ENCODE data around the gene PDCD2L. TPM values are rescaled to one million over a fixed set of nuclear protein-coding genes. Genes with fewer than 3 reads are reported as not detected.

Gene PDCD2L
- total and polyA plus RNA-seq, 10 of the 15 experiments (the other 5 are each of a cell fraction or from before 2014, with no cell fraction given), result 7.2 to 41.3 (median 26.9) TPM

DNA sequence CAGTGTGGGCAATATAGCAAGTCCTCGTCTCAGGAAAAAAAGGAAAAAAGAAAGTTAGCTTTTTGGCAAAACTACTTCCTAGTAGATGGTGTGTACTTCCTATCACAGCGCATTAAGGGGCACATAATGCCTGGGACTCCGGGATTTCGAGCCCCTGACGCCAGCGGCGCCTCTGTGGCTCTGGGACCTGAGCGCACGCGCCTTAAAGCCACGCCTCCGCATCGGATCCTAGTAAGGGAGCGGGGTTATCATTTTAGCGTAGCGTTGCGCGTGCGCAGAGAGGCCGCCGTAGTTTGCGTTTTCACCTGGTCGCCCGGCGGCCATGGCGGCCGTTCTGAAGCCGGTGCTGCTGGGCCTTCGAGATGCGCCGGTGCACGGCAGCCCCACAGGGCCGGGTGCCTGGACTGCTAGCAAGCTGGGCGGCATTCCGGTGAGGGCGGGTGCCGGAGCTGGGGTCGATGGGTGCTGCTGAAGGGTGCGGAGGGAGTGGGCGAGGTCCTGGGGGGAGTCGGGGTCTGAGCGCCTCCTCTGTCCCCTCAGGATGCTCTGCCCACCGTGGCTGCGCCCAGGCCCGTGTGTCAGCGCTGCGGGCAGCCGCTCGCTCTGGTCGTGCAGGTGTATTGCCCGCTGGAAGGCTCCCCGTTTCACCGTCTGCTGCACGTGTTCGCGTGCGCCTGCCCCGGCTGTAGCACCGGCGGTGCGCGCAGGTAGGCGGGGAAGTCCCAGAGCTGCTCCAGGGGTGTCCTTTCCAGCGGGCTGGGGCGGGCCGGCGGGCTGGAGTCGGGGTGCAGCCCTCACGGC is at the start of gene PDCD2L (continued):
- TF ChIP-seq, protein P1, sequence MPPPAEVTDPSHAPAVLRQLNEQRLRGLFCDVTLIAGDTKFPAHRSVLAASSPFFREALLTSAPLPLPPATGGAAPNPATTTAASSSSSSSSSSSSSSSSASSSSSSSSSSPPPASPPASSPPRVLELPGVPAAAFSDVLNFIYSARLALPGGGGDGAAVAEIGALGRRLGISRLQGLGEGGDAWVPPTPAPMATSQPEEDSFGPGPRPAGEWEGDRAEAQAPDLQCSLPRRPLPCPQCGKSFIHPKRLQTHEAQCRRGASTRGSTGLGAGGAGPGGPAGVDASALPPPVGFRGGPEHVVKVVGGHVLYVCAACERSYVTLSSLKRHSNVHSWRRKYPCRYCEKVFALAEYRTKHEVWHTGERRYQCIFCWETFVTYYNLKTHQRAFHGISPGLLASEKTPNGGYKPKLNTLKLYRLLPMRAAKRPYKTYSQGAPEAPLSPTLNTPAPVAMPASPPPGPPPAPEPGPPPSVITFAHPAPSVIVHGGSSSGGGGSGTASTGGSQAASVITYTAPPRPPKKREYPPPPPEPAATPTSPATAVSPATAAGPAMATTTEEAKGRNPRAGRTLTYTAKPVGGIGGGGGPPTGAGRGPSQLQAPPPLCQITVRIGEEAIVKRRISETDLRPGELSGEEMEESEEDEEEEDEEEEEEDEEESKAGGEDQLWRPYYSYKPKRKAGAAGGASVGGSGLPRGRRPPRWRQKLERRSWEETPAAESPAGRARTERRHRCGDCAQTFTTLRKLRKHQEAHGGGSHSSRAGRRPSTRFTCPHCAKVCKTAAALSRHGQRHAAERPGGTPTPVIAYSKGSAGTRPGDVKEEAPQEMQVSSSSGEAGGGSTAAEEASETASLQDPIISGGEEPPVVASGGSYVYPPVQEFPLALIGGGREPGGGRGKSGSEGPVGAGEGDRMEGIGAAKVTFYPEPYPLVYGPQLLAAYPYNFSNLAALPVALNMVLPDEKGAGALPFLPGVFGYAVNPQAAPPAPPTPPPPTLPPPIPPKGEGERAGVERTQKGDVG (CRISPR knock-in tag; IDR thresholded peaks at IDR 0.05), result no peak
- TF ChIP-seq NFIC (IDR thresholded peaks at IDR 0.05; ENCODE audit: low read depth, low read length) (no peak), YY1 (IDR thresholded peaks at IDR 0.05; ENCODE audit: low read depth, low read length) (peak; percentile 97), CBX5 (IDR thresholded peaks at IDR 0.05; ENCODE audit: low read depth) (no peak), SPI1 (IDR thresholded peaks at IDR 0.05; ENCODE audit: borderline replicate concordance, insufficient read depth, low read depth, low read length) (no peak), MEF2B (IDR thresholded peaks at IDR 0.05; ENCODE audit: partially characterized antibody, poor library complexity, severe bottlenecking) (no peak), KLF5 (IDR thresholded peaks at IDR 0.05; ENCODE audit: partially characterized antibody) (no peak), ETV6 (conservative IDR thresholded peaks at IDR 0.05 in 1 of 2, IDR thresholded peaks at IDR 0.05 in 1 of 2; ENCODE audit: borderline replicate concordance in 1 of 2, low read depth in 1 of 2) (no peak), ZNF384 (IDR thresholded peaks at IDR 0.05; ENCODE audit: borderline replicate concordance, low read depth, low read length) (no peak), HDAC2 (IDR thresholded peaks at IDR 0.05) (no peak), FOXM1 (IDR thresholded peaks at IDR 0.05; ENCODE audit: low read depth, low read length) (no peak), RB1 (IDR thresholded peaks at IDR 0.05; ENCODE audit: borderline replicate concordance) (0 out of 2 replicates have a peak, but pooled peaks have one; percentile 38), EED (IDR thresholded peaks at IDR 0.05; ENCODE audit: low read depth) (no peak), POLR2A (IDR thresholded peaks at IDR 0.05; ENCODE audit: low read depth, low read length) (peak; percentile 93), LARP7 (IDR thresholded peaks at IDR 0.05) (peak; percentile 83), MXI1 (IDR thresholded peaks at IDR 0.05; ENCODE audit: low read depth, low read length) (peak; percentile 40), SIX5 (IDR thresholded peaks at IDR 0.05; ENCODE audit: low read depth, low read length, severe bottlenecking) (peak; percentile 10), IKZF1 (conservative IDR thresholded peaks at IDR 0.05) (peak; percentile 62; the same call in 1 of the 2 replicates), NRF1 (conservative IDR thresholded peaks at IDR 0.05; ENCODE audit: low read depth, low read length) (peak; percentile 93), POLR2AphosphoS5 (IDR thresholded peaks at IDR 0.05; ENCODE audit: low read length) (peak; percentile 85)
- TF ChIP-seq, protein P2, sequence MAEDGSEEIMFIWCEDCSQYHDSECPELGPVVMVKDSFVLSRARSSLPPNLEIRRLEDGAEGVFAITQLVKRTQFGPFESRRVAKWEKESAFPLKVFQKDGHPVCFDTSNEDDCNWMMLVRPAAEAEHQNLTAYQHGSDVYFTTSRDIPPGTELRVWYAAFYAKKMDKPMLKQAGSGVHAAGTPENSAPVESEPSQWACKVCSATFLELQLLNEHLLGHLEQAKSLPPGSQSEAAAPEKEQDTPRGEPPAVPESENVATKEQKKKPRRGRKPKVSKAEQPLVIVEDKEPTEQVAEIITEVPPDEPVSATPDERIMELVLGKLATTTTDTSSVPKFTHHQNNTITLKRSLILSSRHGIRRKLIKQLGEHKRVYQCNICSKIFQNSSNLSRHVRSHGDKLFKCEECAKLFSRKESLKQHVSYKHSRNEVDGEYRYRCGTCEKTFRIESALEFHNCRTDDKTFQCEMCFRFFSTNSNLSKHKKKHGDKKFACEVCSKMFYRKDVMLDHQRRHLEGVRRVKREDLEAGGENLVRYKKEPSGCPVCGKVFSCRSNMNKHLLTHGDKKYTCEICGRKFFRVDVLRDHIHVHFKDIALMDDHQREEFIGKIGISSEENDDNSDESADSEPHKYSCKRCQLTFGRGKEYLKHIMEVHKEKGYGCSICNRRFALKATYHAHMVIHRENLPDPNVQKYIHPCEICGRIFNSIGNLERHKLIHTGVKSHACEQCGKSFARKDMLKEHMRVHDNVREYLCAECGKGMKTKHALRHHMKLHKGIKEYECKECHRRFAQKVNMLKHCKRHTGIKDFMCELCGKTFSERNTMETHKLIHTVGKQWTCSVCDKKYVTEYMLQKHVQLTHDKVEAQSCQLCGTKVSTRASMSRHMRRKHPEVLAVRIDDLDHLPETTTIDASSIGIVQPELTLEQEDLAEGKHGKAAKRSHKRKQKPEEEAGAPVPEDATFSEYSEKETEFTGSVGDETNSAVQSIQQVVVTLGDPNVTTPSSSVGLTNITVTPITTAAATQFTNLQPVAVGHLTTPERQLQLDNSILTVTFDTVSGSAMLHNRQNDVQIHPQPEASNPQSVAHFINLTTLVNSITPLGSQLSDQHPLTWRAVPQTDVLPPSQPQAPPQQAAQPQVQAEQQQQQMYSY (CRISPR knock-in tag; IDR thresholded peaks at IDR 0.05), result no peak
- TF ChIP-seq, protein P3, sequence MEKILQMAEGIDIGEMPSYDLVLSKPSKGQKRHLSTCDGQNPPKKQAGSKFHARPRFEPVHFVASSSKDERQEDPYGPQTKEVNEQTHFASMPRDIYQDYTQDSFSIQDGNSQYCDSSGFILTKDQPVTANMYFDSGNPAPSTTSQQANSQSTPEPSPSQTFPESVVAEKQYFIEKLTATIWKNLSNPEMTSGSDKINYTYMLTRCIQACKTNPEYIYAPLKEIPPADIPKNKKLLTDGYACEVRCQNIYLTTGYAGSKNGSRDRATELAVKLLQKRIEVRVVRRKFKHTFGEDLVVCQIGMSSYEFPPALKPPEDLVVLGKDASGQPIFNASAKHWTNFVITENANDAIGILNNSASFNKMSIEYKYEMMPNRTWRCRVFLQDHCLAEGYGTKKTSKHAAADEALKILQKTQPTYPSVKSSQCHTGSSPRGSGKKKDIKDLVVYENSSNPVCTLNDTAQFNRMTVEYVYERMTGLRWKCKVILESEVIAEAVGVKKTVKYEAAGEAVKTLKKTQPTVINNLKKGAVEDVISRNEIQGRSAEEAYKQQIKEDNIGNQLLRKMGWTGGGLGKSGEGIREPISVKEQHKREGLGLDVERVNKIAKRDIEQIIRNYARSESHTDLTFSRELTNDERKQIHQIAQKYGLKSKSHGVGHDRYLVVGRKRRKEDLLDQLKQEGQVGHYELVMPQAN (conservative IDR thresholded peaks at IDR 0.05), result peak; percentile 81; the same call in 1 of the 2 replicates
